H1 (cell line): ENCODE results near the gene MACROD2. TPM values are rescaled to one million over a fixed set of nuclear protein-coding genes. Genes with fewer than 3 reads are reported as not detected.

Experiments
- CTCF ChIA-PET: fragments of 300-600 bp; sonication (Branson Sonifier 250); formaldehyde crosslinking; loops from one replicate; lab custom pipeline; 2021; ENCODE audit not compliant: partially characterized antibody; lab: Charles Lee
- POLR2A ChIA-PET: fragments of 300-600 bp; sonication (Branson Sonifier 250); formaldehyde crosslinking; loops from one replicate; lab custom pipeline; 2021; ENCODE audit warnings: inconsistent platforms; ENCODE audit not compliant: partially characterized antibody; lab: Charles Lee
- DNase-seq, 2 experiments: peaks; one replicate each; pipeline versions ENCODE4 v3.0.0 to v3.0.0-alpha.2; 2010 to 2022; ENCODE audit warnings: low spot score in 2 of 2, low read depth in 1 of 2, mixed read lengths in 1 of 2
- FAIRE-seq: peaks from 2 replicates; lab custom pipeline; 2011; peaks lifted over from hg19 to GRCh38; lab: Jason Lieb, UNC
- H2AFZ ChIP-seq: 2 replicates; pipeline ENCODE4 v1.8.1; 2012; ENCODE audit warnings: low read length, inconsistent platforms
- H2AK5ac ChIP-seq: 2 replicates; pipeline ENCODE4 v1.6.1; 2013; ENCODE audit warnings: low read depth, low read length
- H2BK120ac ChIP-seq: replicated peaks from 2 replicates; pipeline ENCODE3; 2013; ENCODE audit warnings: low read depth, low read length, inconsistent platforms
- H2BK12ac ChIP-seq: 2 replicates; pipeline ENCODE4 v1.6.1; 2013; ENCODE audit warnings: low read depth, low read length
- H2BK15ac ChIP-seq: 2 replicates; pipeline ENCODE4 v1.6.1; 2013; ENCODE audit warnings: low read length
- H2BK20ac ChIP-seq: 2 replicates; pipeline ENCODE4 v1.6.1; 2013; ENCODE audit warnings: low read length
- H2BK5ac ChIP-seq: 2 replicates; pipeline ENCODE4 v1.6.1; 2013; ENCODE audit warnings: low read depth, low read length
- H3K14ac ChIP-seq: 2 replicates; pipeline ENCODE4 v1.6.1; 2013; ENCODE audit warnings: inconsistent platforms; ENCODE audit not compliant: insufficient read length
- H3K18ac ChIP-seq: 2 replicates; pipeline ENCODE4 v1.6.1; 2013; ENCODE audit warnings: low read length; ENCODE audit errors: extremely low read depth
- H3K23ac ChIP-seq: 2 replicates; pipeline ENCODE4 v1.6.1; 2013; ENCODE audit warnings: inconsistent platforms; ENCODE audit not compliant: insufficient read length
- H3K23me2 ChIP-seq: 2 replicates; pipeline ENCODE4 v1.6.1; 2013; ENCODE audit warnings: low read depth, low read length
- H3K27ac ChIP-seq: 2 replicates; pipeline ENCODE4 v1.6.1; 2011; ENCODE audit warnings: low read depth, low read length, inconsistent platforms
- H3K27me3 ChIP-seq, 4 experiments: replicated peaks in 1 of 4; 1 replicate in 1 of 4; 2 replicates in 3 of 4; pipeline versions ENCODE4 v1.6.1 to v1.8.1; 2011 to 2013; ENCODE audit warnings: low read length in 3 of 4, mild to moderate bottlenecking in 3 of 4, inconsistent platforms in 2 of 4, mixed read lengths in 2 of 4, moderate library complexity in 1 of 4; ENCODE audit not compliant: control insufficient read depth in 3 of 4, insufficient read depth in 3 of 4; ENCODE audit errors: extremely low read depth in 1 of 4
- H3K36me3 ChIP-seq, 4 experiments: 2 replicates each; pipeline versions ENCODE4 v1.6.1 to v1.8.1; 2011 to 2013; ENCODE audit warnings: mild to moderate bottlenecking in 4 of 4, low read length in 3 of 4, moderate library complexity in 2 of 4, control low read depth in 1 of 4, inconsistent platforms in 1 of 4; ENCODE audit not compliant: insufficient read depth in 4 of 4, control insufficient read depth in 2 of 4
- H3K4ac ChIP-seq: replicated peaks from 2 replicates; pipeline ENCODE3; 2013; ENCODE audit warnings: low read length, low read depth, mixed read lengths, inconsistent platforms; ENCODE audit not compliant: insufficient read length
- H3K4me1 ChIP-seq, 4 experiments: replicated peaks in 1 of 4; 1 replicate in 1 of 4; 2 replicates in 3 of 4; pipeline versions ENCODE4 v1.6.1 to v1.8.1; 2011 to 2013; ENCODE audit warnings: low read length in 3 of 4, inconsistent platforms in 2 of 4, mixed read lengths in 1 of 4; ENCODE audit not compliant: insufficient read depth in 4 of 4, control insufficient read depth in 3 of 4
- H3K4me2 ChIP-seq, 2 experiments: 2 replicates each; pipeline versions ENCODE4 v1.6.1 to v1.8.1; 2011 to 2013; ENCODE audit warnings: low read depth in 2 of 2, low read length in 2 of 2, control low read depth in 1 of 2, inconsistent platforms in 1 of 2, mild to moderate bottlenecking in 1 of 2; ENCODE audit not compliant: insufficient read depth in 1 of 2
- H3K4me3 ChIP-seq, 4 experiments: fragments of 200-600, 300-600 bp in 1 of 4; sonication (generic), shearing (Covaris generic), sonication (Bioruptor Twin) in 1 of 4; 2 replicates each; pipeline versions ENCODE4 v1.5.1 to v1.8.1; 2011 to 2016; ENCODE audit warnings: low read length in 4 of 4, low read depth in 3 of 4, control low read depth in 2 of 4, inconsistent platforms in 2 of 4, mild to moderate bottlenecking in 2 of 4, mixed read lengths in 1 of 4, moderate library complexity in 1 of 4; ENCODE audit not compliant: insufficient read depth in 2 of 4; ENCODE audit errors: extremely low read depth in 1 of 4
- H3K56ac ChIP-seq: replicated peaks from 2 replicates; pipeline ENCODE3; 2013; ENCODE audit warnings: low read depth, mild to moderate bottlenecking, mixed read lengths, low read length, inconsistent platforms; ENCODE audit not compliant: insufficient read length
- H3K79me1 ChIP-seq: 2 replicates; pipeline ENCODE4 v1.6.1; 2013; ENCODE audit warnings: low read depth, low read length, control low read depth
- H3K79me2 ChIP-seq, 2 experiments: 2 replicates each; pipeline versions ENCODE4 v1.6.1 to v1.8.1; 2012 to 2013; ENCODE audit warnings: low read length in 2 of 2, mild to moderate bottlenecking in 2 of 2, inconsistent platforms in 1 of 2; ENCODE audit not compliant: insufficient read depth in 2 of 2, control insufficient read depth in 1 of 2
- H3K9ac ChIP-seq, 4 experiments: replicated peaks in 1 of 4; 1 replicate in 1 of 4; 2 replicates in 3 of 4; pipeline versions ENCODE4 v1.6.1 to v1.8.1; 2011 to 2013; ENCODE audit warnings: low read depth in 3 of 4, low read length in 3 of 4, control low read depth in 2 of 4, mild to moderate bottlenecking in 2 of 4, moderate library complexity in 2 of 4, inconsistent platforms in 1 of 4; ENCODE audit errors: extremely low read depth in 1 of 4
- H3K9me3 ChIP-seq, 2 experiments: 2 replicates each; pipeline versions ENCODE4 v1.6.1 to v1.8.1; 2012 to 2013; ENCODE audit warnings: mild to moderate bottlenecking in 2 of 2, moderate library complexity in 2 of 2, control low read depth in 1 of 2, inconsistent platforms in 1 of 2, low read depth in 1 of 2, low read length in 1 of 2, mixed read lengths in 1 of 2; ENCODE audit not compliant: insufficient read depth in 2 of 2
- H4K20me1 ChIP-seq, 2 experiments: replicated peaks in 1 of 2; 2 replicates each; pipeline versions ENCODE3 to v1.8.1; 2011 to 2013; ENCODE audit warnings: inconsistent platforms in 2 of 2, low read length in 2 of 2, mild to moderate bottlenecking in 1 of 2; ENCODE audit not compliant: insufficient read depth in 2 of 2, control insufficient read depth in 1 of 2
- H4K5ac ChIP-seq: 2 replicates; pipeline ENCODE4 v1.6.1; 2013; ENCODE audit warnings: low read length, low read depth, mixed read lengths, inconsistent platforms; ENCODE audit not compliant: insufficient read length
- H4K8ac ChIP-seq: 2 replicates; pipeline ENCODE4 v1.8.0; 2013; ENCODE audit warnings: mild to moderate bottlenecking, moderate library complexity, low read length, inconsistent platforms; ENCODE audit not compliant: insufficient read depth; ENCODE audit errors: extremely low read depth
- H4K91ac ChIP-seq: replicated peaks from 2 replicates; pipeline ENCODE3; 2013; ENCODE audit warnings: low read length, mixed read lengths, inconsistent platforms; ENCODE audit not compliant: insufficient read length
- PHF8 ChIP-seq: fragments of 200-600 bp; sonication (generic); conservative IDR thresholded peaks from 2 replicates; pipeline ENCODE4 v1.7.1; 2012; ENCODE audit warnings: low read depth, mild to moderate bottlenecking, inconsistent platforms, low read length, moderate library complexity
- WGBS, 2 experiments: shearing (Covaris generic) in 1 of 2; methylation state at CpG; one replicate each; pipeline versions ENCODE4 v1.1.6 to v1.1.7; 2013 to 2015; ENCODE audit warnings: low lambda C conversion rate in 2 of 2, mixed read lengths in 2 of 2, inconsistent platforms in 1 of 2, low coverage in 1 of 2, missing lambda C conversion rate in 1 of 2; ENCODE audit not compliant: insufficient replicate concordance in 2 of 2, insufficient coverage in 1 of 2, insufficient read length in 1 of 2; ENCODE audit errors: extremely low coverage in 1 of 2, missing lambda C conversion rate in 1 of 2; 5-methylcytosine and 5-hydroxymethylcytosine counted together
- polyA plus RNA-seq, 7 experiments: library from polyadenylated mRNA; depleted of rRNA in 3 of 7; stranded (reverse) in 5 of 7; unstranded in 2 of 7; fragments of >200 nt in 5 of 7; fragments of 200-250 nt in 2 of 7; gene quantifications; 1 replicate in 5 of 7; 2 replicates in 1 of 7; 4 replicates in 1 of 7; pipeline versions ENCODE4 v1.2.1 to v1.2.3, GENCODE V29; 2011 to 2013; ENCODE audit warnings: missing spikeins in 2 of 7, mixed read lengths in 2 of 7
- total RNA-seq: library from RNA; stranded (reverse); fragmentation: NEBNext Ultra II Directional; extraction: Animal tissue kit (Norgen Biotek cat#: 25700); gene quantifications from 2 replicates; pipeline ENCODE4 v1.2.1, GENCODE V29; 2021

Gene MACROD2
- total and polyA plus RNA-seq, 2 of the 8 experiments (the other 6 are each of a cell fraction or from before 2014, with no cell fraction given) = 0.70 to 3.9 TPM

GRCh38 chr20:14582855-14583254 lies 587.5 kb downstream of the MACROD2 start:
- no peak overlapping the region for H3K4ac ChIP-seq
- H4K91ac ChIP-seq = no peak overlapping the region
- no peak overlapping the region for H4K5ac ChIP-seq
- WGBS, 2 experiments = 79% methylated on average over 3 of the region's 3 CpGs; no CpG with 5 or more reads in 1 of the 2 experiments
- no peak overlapping the region for H3K14ac ChIP-seq
- H3K4me3 ChIP-seq = no peak overlapping the region
- no peak overlapping the region for H2BK12ac ChIP-seq
- H3K23me2 ChIP-seq = no peaks in the 10 kb centered on the region
- no peak overlapping the region for H3K4me2 ChIP-seq
- ChIA-PET CTCF (interaction anchor here (2.4 kb wide), 1 partner anchor 9 kb away, joined by 6 read pairs; no protein-coding TSS in a partner anchor), POLR2A (no interaction called here)
- H2BK5ac ChIP-seq = no peak overlapping the region
- no peak overlapping the region for H3K18ac ChIP-seq
- no peaks in the 10 kb centered on the region for H3K9me3 ChIP-seq
- no peak overlapping the region for H2AK5ac ChIP-seq
- H3K27me3 ChIP-seq = no peaks in the 10 kb centered on the region
- H3K4me1 ChIP-seq = no peaks in the 10 kb centered on the region
- H3K79me2 ChIP-seq = no peaks in the 10 kb centered on the region
- no peak overlapping the region for H2BK20ac ChIP-seq
- H3K9ac ChIP-seq = no peak overlapping the region
- no peak overlapping the region for H2BK15ac ChIP-seq
- H3K56ac ChIP-seq = no peak overlapping the region
- H2AFZ ChIP-seq = no peak overlapping the region; the same call in 1 of the 2 replicates
- H3K36me3 ChIP-seq = no peaks in the 10 kb centered on the region
- no peak overlapping the region for H4K8ac ChIP-seq
- H4K20me1 ChIP-seq = no peaks in the 10 kb centered on the region
- H2BK120ac ChIP-seq = no peak overlapping the region
- H3K79me1 ChIP-seq = no peaks in the 10 kb centered on the region
- DNase-seq (no peak), FAIRE-seq (no peak)
- H3K27ac ChIP-seq = no peak overlapping the region
- H3K23ac ChIP-seq = no peak overlapping the region
- TF ChIP-seq PHF8 = no peak
